A673 (cell line): Measurements from ENCODE around the gene ZBTB34. TPM values are rescaled to one million over a fixed set of nuclear protein-coding genes. Genes with fewer than 3 reads are reported as not detected.

ENCODE experiments used
- Bru-seq: library from RNA; stranded (reverse); fragments of 400-500 nt; gene quantifications from one replicate; lab custom pipeline; 2021; lab: Mats Ljungman, UMichigan
- BruChase-seq, 2 experiments: library from RNA; stranded (reverse); fragments of 400-500 nt; gene quantifications; one replicate each; lab custom pipeline; 2021; lab: Mats Ljungman, UMichigan
- BruUV-seq: library from RNA; stranded (reverse); fragments of 400-500 nt; replicated peaks from 2 replicates; lab custom pipeline; 2021; lab: Mats Ljungman, UMichigan
- CTCF ChIA-PET: fragments of 300-600 bp; sonication (Branson Sonifier 250); formaldehyde crosslinking; loops from one replicate; lab custom pipeline; 2022; ENCODE audit warnings: antibody characterized with exemption; lab: Charles Lee
- POLR2A ChIA-PET: fragments of 300-600 bp; sonication (Branson Sonifier 250); formaldehyde crosslinking; loops from one replicate; lab custom pipeline; 2022; ENCODE audit warnings: antibody characterized with exemption; ENCODE audit not compliant: low non-redundant PET; lab: Charles Lee
- DNase-seq: peaks from one replicate; pipeline ENCODE4 v3.0.0-alpha.2; 2015; ENCODE audit warnings: low spot score
- H3K27ac ChIP-seq: fragments of 200-600 bp; sonication (generic); 2 replicates; pipeline ENCODE4 v1.5.1; 2016; ENCODE audit warnings: mixed run types, low read depth, mild to moderate bottlenecking, mixed read lengths, antibody characterized with exemption, low read length; ENCODE audit not compliant: poor library complexity, severe bottlenecking
- H3K27me3 ChIP-seq: fragments of 200-600 bp; sonication (generic); replicated peaks from 2 replicates; pipeline ENCODE4 v1.6.1; 2017; ENCODE audit warnings: mixed run types, low read depth, mild to moderate bottlenecking, mixed read lengths, antibody characterized with exemption, low read length; ENCODE audit not compliant: insufficient read depth, poor library complexity
- H3K36me3 ChIP-seq: fragments of 200-600 bp; sonication (generic); 2 replicates; pipeline ENCODE4 v1.6.1; 2016; ENCODE audit warnings: mixed run types, mild to moderate bottlenecking, mixed read lengths, antibody characterized with exemption, low read length; ENCODE audit not compliant: insufficient read depth, poor library complexity, severe bottlenecking
- H3K4me1 ChIP-seq: fragments of 200-600 bp; sonication (generic); 2 replicates; pipeline ENCODE4 v1.6.1; 2017; ENCODE audit warnings: mixed run types, mild to moderate bottlenecking, mixed read lengths, antibody characterized with exemption, low read length; ENCODE audit not compliant: insufficient read depth, poor library complexity, severe bottlenecking
- H3K4me3 ChIP-seq: fragments of 200-600 bp; sonication (generic); 2 replicates; pipeline ENCODE4 v1.5.1; 2016; ENCODE audit warnings: low read depth, mixed run types, mild to moderate bottlenecking, mixed read lengths, low read length; ENCODE audit not compliant: poor library complexity, severe bottlenecking
- H3K9me3 ChIP-seq: fragments of 200-600 bp; sonication (generic); 2 replicates; pipeline ENCODE4 v1.6.1; 2016; ENCODE audit warnings: mixed run types, low read depth, mild to moderate bottlenecking, mixed read lengths, antibody characterized with exemption, low read length; ENCODE audit not compliant: poor library complexity, severe bottlenecking
- EZH2 ChIP-seq: fragments of 200-600 bp; sonication (generic); IDR thresholded peaks from 2 replicates; pipeline ENCODE4 v1.6.1; 2017; ENCODE audit warnings: borderline replicate concordance, low read depth, mild to moderate bottlenecking, mixed read lengths, antibody characterized with exemption, low read length; ENCODE audit not compliant: poor library complexity, severe bottlenecking
- intact Hi-C: fragments of 100-400 bp; cut with micrococcal nuclease; formaldehyde crosslinking; loops from one replicate; pipeline ENCODE4 v1.10.0; 2022; ENCODE audit not compliant: unreplicated experiment
- long read RNA-seq: library from polyadenylated mRNA; stranded (forward); transcript quantifications from one replicate; pipeline ENCODE4 v2.0.0, GENCODE V29; 2022
- total RNA-seq: library from RNA; stranded (reverse); gene quantifications from 2 replicates; pipeline ENCODE4 v1.2.3, GENCODE V29; 2021
- TF ChIP-seq, protein P1 (sequence below): fragments of 300-800, 200-600 bp; sonication (generic); conservative IDR thresholded peaks from 2 replicates; pipeline ENCODE4 v1.5.1; 2017; ENCODE audit warnings: low read depth, mild to moderate bottlenecking, antibody characterized with exemption, low read length, moderate library complexity, mixed read lengths

Gene ZBTB34, protein sequence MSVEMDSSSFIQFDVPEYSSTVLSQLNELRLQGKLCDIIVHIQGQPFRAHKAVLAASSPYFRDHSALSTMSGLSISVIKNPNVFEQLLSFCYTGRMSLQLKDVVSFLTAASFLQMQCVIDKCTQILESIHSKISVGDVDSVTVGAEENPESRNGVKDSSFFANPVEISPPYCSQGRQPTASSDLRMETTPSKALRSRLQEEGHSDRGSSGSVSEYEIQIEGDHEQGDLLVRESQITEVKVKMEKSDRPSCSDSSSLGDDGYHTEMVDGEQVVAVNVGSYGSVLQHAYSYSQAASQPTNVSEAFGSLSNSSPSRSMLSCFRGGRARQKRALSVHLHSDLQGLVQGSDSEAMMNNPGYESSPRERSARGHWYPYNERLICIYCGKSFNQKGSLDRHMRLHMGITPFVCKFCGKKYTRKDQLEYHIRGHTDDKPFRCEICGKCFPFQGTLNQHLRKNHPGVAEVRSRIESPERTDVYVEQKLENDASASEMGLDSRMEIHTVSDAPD
- total RNA-seq, result 10.1 and 10.9 TPM in 2 replicates
- Bru-seq, nascent RNA, result percentile 71 among the genes with signal in this experiment
- BruChase-seq, experiment 1, labeled RNA remaining after a 2-hour chase, result percentile 88 among the genes with signal in this experiment
- BruChase-seq, experiment 2, labeled RNA remaining after a 6-hour chase, result percentile 69 among the genes with signal in this experiment
- long read RNA-seq, full-length matches to known transcripts, result 9 of 10 reads
- long read RNA-seq, partial matches to known transcripts, result 0 of 10 reads
- long read RNA-seq, other reads (novel, unspliced or antisense), result 1 of 10 reads

DNA sequence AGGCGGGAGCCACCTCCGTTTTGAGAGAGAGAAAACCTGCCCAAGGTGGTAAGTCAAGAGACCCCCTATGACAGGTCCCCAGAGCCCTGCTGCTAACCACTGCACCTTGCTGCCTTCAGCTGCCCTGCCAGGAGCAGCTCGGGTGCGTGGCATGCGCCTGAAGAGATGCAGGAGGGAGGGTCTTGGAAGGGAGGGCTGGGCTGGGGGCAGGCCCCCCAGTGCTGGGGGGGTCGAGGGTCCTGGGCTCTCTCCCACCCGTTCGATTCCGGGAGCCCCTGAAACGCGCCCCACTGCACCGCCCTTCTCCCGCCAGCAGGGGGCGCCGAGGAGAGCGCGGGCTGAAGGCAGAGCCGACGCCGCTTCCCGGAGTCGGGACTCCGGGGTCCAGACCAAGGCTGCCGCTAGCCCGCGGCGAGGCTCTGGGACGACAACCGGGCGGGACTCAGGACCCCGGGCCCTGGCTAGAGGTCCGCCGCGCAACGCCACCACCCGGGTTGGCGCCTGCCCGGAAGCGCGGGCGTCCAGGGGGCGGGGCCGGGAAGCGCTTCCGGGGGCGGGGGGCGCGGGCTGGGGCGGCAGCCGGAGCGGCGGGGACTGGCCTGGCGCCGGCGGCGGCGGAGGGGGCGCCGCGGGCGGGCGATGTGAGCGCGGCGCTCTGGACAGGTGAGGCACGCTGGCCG is at the start of gene ZBTB34:
Gene ZBTB34 (plus strand): TSS at position 563 of the 680 bp plus-strand sequence. CDS start 18,761 bp downstream, outside the sequence.
- no TSS peak for BruUV-seq
- H3K4me3 ChIP-seq, result peak within 1 kb of the TSS; percentile 96
- DNase-seq, result peak; percentile 74
- peaks cover 11% of the 10 kb centered on the region for H3K36me3 ChIP-seq
- CTCF ChIA-PET, result interaction anchor here (0.7 kb wide), 1 partner anchor 46 kb away, joined by 9 read pairs; no protein-coding TSS in a partner anchor
- intact Hi-C loops, result no loop called here
- POLR2A ChIA-PET, result no interaction called here
- H3K27me3 ChIP-seq, result no peaks in the 10 kb centered on the region
- peaks cover 8% of the 10 kb centered on the region for H3K4me1 ChIP-seq
- no peak for TF ChIP-seq EZH2
- TF ChIP-seq, protein P1, sequence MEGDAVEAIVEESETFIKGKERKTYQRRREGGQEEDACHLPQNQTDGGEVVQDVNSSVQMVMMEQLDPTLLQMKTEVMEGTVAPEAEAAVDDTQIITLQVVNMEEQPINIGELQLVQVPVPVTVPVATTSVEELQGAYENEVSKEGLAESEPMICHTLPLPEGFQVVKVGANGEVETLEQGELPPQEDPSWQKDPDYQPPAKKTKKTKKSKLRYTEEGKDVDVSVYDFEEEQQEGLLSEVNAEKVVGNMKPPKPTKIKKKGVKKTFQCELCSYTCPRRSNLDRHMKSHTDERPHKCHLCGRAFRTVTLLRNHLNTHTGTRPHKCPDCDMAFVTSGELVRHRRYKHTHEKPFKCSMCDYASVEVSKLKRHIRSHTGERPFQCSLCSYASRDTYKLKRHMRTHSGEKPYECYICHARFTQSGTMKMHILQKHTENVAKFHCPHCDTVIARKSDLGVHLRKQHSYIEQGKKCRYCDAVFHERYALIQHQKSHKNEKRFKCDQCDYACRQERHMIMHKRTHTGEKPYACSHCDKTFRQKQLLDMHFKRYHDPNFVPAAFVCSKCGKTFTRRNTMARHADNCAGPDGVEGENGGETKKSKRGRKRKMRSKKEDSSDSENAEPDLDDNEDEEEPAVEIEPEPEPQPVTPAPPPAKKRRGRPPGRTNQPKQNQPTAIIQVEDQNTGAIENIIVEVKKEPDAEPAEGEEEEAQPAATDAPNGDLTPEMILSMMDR, result peak; percentile 99
- H3K27ac ChIP-seq, result peak within 1 kb of the TSS; percentile 93
- H3K9me3 ChIP-seq, result no peaks in the 10 kb centered on the region

DNA sequence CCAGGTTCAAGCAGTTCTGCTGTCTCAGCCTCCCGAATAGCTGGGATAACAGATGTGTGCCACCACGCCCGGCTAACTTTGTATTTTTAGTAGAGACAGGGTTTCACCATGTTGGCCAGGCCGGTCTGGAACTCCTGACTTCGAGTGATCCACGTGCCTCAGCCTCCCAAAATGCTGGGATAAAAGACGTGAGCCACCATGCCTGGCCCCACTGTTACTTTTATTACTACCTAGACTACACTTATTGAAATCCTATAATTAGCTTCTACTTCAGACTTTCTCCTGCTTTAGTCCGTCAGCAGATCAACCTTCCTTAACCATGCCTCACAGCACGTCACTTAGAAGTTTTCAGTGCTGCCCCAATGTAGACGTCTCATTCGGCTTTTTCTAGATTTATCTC is 47.4 kb upstream of the ZBTB34 start:
- POLR2A ChIA-PET, result no interaction called here

More for the DNA sequence above, 47.4 kb upstream of the ZBTB34 start:
- BruUV-seq, result no TSS peak
- Histone ChIP-seq H3K27me3 (no peaks in the 10 kb centered on the region), H3K36me3 (peaks cover 21% of the 10 kb centered on the region), H3K4me1 (no peaks in the 10 kb centered on the region), H3K4me3 (no peak overlapping the region), H3K27ac (no peak overlapping the region), H3K9me3 (peaks cover 14% of the 10 kb centered on the region)
- no peak for TF ChIP-seq EZH2
- TF ChIP-seq, protein P1, result no peak
- intact Hi-C loops, result no loop called here
- CTCF ChIA-PET, result no interaction called here
- no peak for DNase-seq
